ENCODE data around the gene FGF14. TPM values are rescaled to one million over a fixed set of nuclear protein-coding genes. Genes with fewer than 3 reads are reported as not detected.

FGF14 gene
- polyA plus RNA-seq, 1 donor (not counting 4 experiments of a cell fraction or from before 2014, with no cell fraction given) = 0.09 TPM

DNA sequence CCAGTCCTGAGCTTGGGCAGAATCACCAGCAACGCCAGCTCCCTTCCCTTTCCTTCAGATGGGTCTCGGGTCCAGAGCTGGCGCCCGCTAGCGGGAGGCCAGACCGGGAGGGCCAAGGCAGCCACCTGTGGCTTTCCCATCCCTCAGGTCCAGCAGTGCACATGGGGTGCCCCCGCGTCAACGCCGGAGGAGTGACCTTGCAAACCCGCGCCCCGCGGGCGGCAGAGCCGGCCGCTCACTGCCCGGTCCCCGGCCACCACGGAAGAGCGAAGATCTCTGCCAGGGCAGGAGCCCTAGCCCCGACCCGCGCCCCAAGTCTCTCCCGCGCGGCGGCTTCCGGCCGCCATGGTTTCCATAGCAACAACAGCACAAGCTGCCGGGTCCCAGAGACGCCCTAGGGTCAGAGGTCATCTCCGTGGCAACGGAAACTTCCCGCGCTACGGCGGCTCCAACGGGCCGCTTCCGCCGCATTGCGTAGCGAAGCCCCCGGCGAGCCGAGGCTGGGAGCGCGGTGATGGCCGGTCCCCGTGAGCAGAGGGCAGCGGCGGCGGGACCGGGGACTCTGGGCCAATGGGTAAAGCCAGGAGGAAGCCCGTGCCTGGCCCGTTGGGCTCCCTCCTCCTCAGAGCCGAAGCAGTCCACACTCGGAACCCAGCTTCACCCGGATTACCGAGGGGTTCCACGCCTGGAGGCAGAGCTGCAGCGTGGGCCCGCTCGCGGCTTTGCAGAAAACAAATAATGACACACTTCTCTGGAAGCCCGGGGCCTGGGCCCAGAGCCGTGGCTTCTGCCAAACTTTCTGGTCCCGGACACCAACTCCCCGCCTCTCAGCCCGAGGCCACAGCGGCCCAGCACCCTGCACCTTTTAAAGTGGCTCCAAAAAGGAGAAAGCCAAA lies 7.4 kb downstream of the FGF14 start:
- no peaks in the 10 kb centered on the region for H3K9me3 ChIP-seq (ENCODE audit: control insufficient read depth, low read depth, low read length)
- dilution Hi-C loops (cut with MboI; ENCODE audit: extremely low pct_ligation_motif_present, low sequenced_read_pairs) = no loop called here
- peak overlapping the region; percentile 91 for H2AFZ ChIP-seq (ENCODE audit: control insufficient read depth, low read length)
- H3K4me2 ChIP-seq (ENCODE audit: control insufficient read depth, extremely low read depth, insufficient read depth, low read depth, low read length) = peak overlapping the region; percentile 88
- no peaks in the 10 kb centered on the region for H3K79me2 ChIP-seq (ENCODE audit: control insufficient read depth, insufficient read depth, low read length)
- peak overlapping the region; percentile 58 for H3K9ac ChIP-seq (ENCODE audit: control insufficient read depth, extremely low read depth, insufficient read depth, low read length)
- DNase-seq (ENCODE audit: low read depth, low spot score) (peak; percentile 13), FAIRE-seq (no peak)
- no peak for TF ChIP-seq EZH2 (IDR thresholded peaks at IDR 0.05; ENCODE audit: low read length)
- TF ChIP-seq, protein P1, sequence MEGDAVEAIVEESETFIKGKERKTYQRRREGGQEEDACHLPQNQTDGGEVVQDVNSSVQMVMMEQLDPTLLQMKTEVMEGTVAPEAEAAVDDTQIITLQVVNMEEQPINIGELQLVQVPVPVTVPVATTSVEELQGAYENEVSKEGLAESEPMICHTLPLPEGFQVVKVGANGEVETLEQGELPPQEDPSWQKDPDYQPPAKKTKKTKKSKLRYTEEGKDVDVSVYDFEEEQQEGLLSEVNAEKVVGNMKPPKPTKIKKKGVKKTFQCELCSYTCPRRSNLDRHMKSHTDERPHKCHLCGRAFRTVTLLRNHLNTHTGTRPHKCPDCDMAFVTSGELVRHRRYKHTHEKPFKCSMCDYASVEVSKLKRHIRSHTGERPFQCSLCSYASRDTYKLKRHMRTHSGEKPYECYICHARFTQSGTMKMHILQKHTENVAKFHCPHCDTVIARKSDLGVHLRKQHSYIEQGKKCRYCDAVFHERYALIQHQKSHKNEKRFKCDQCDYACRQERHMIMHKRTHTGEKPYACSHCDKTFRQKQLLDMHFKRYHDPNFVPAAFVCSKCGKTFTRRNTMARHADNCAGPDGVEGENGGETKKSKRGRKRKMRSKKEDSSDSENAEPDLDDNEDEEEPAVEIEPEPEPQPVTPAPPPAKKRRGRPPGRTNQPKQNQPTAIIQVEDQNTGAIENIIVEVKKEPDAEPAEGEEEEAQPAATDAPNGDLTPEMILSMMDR (optimal IDR thresholded peaks at IDR 0.05 in 1 of 3, IDR thresholded peaks at IDR 0.05 in 1 of 3, conservative IDR thresholded peaks at IDR 0.05 in 1 of 3; ENCODE audit: extremely low read depth in 1 of 3, insufficient read depth in 2 of 3, low read length in 3 of 3) = peak in 2 of 3 experiments; percentile 37 to 59
- H3K36me3 ChIP-seq (ENCODE audit: control insufficient read depth in 2 of 2, extremely low read depth in 1 of 2, insufficient read depth in 2 of 2, low read length in 2 of 2) = no peaks in the 10 kb centered on the region
- no peaks in the 10 kb centered on the region for H4K20me1 ChIP-seq (ENCODE audit: control insufficient read depth, extremely low read depth, insufficient read depth, low read length)
- H3K27me3 ChIP-seq (ENCODE audit: control insufficient read depth, extremely low read depth, insufficient read depth, low read length) = peaks cover 2% of the 10 kb centered on the region
- peak overlapping the region; percentile 62 to 83 (median 66) for H3K4me3 ChIP-seq (ENCODE audit: control insufficient read depth in 2 of 3, extremely low read depth in 1 of 3, insufficient read depth in 2 of 3, low read depth in 1 of 3, low read length in 3 of 3)
- peaks cover 3% of the 10 kb centered on the region for H3K4me1 ChIP-seq (ENCODE audit: control insufficient read depth, extremely low read depth, insufficient read depth, low read length)
- no peak overlapping the region for H3K27ac ChIP-seq (ENCODE audit: control insufficient read depth, insufficient read depth, low read length)
- H3K9me1 ChIP-seq (ENCODE audit: control insufficient read depth, extremely low read depth, insufficient read depth, low read length) = no peaks in the 10 kb centered on the region

DNA sequence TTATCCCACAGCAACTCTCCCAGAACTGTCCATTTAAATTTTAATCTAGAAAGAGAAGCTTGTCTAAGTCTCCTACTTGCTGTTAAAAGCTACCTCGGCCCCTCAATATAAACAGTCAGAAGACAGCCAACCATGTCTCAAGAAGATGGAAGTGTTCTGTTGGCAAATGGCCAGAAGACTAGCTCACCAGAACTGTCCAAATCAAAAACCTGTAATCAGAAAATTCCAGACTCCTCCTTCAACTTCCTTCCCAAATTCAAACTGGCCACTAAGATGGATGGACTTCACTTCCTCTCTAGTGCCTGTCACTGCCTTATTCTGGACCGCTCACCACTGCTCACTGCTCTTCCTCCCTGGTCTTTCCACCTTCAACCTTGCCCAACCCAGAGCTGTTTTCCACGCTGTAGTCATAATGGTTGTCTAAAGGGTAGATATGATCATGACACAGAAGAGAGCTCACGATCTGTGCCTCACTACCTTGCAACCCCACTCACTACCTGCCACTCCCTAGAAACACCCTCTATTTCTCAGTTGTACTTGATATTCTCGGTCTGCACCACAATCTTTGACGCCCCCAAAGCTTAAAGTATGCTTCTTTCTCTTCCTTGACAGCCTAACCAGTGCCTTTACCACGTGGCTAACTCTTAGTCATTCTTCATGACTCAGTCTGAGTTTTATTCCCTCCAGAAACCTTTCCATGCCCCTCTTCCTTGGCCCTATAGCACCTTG lies 9.2 kb downstream of the FGF14 start:
- H2AFZ ChIP-seq (ENCODE audit: control insufficient read depth, low read length) = no peak overlapping the region
- no peak overlapping the region for H3K4me2 ChIP-seq (ENCODE audit: control insufficient read depth, extremely low read depth, insufficient read depth, low read depth, low read length)
- peaks cover 3% of the 10 kb centered on the region for H3K4me1 ChIP-seq (ENCODE audit: control insufficient read depth, extremely low read depth, insufficient read depth, low read length)
- FAIRE-seq (peak; percentile 46), DNase-seq (ENCODE audit: low read depth, low spot score) (no peak)
- no peaks in the 10 kb centered on the region for H3K36me3 ChIP-seq (ENCODE audit: control insufficient read depth in 2 of 2, extremely low read depth in 1 of 2, insufficient read depth in 2 of 2, low read length in 2 of 2)
- no peaks in the 10 kb centered on the region for H3K79me2 ChIP-seq (ENCODE audit: control insufficient read depth, insufficient read depth, low read length)
- TF ChIP-seq, protein P1 (optimal IDR thresholded peaks at IDR 0.05 in 1 of 3, IDR thresholded peaks at IDR 0.05 in 1 of 3, conservative IDR thresholded peaks at IDR 0.05 in 1 of 3; ENCODE audit: extremely low read depth in 1 of 3, insufficient read depth in 2 of 3, low read length in 3 of 3) = no peak
- TF ChIP-seq EZH2 (IDR thresholded peaks at IDR 0.05; ENCODE audit: low read length) = no peak
- H3K27me3 ChIP-seq (ENCODE audit: control insufficient read depth, extremely low read depth, insufficient read depth, low read length) = no peaks in the 10 kb centered on the region
- no peak overlapping the region for H3K4me3 ChIP-seq (ENCODE audit: control insufficient read depth in 2 of 3, extremely low read depth in 1 of 3, insufficient read depth in 2 of 3, low read depth in 1 of 3, low read length in 3 of 3)
- no peak overlapping the region for H3K9ac ChIP-seq (ENCODE audit: control insufficient read depth, extremely low read depth, insufficient read depth, low read length)
- dilution Hi-C loops (cut with MboI; ENCODE audit: extremely low pct_ligation_motif_present, low sequenced_read_pairs) = no loop called here
- no peaks in the 10 kb centered on the region for H3K9me1 ChIP-seq (ENCODE audit: control insufficient read depth, extremely low read depth, insufficient read depth, low read length)
- H4K20me1 ChIP-seq (ENCODE audit: control insufficient read depth, extremely low read depth, insufficient read depth, low read length) = no peaks in the 10 kb centered on the region
- H3K27ac ChIP-seq (ENCODE audit: control insufficient read depth, insufficient read depth, low read length) = no peak overlapping the region
- no peaks in the 10 kb centered on the region for H3K9me3 ChIP-seq (ENCODE audit: control insufficient read depth, low read depth, low read length)

Data from keratinocyte (primary cell).